IMR-90 (cell line): ENCODE results near the gene EIF2B2. TPM values are rescaled to one million over a fixed set of nuclear protein-coding genes. Genes with fewer than 3 reads are reported as not detected.

Source experiments
- ATAC-seq: fragments of 200-7000 bp; cut with Tn5 transposase; 2 replicates; pipeline ENCODE4 v1.9.1; 2020; ENCODE audit warnings: low read depth, mild to moderate bottlenecking, moderate library complexity
- BruUV-seq: library from RNA; stranded (reverse); fragments of 400-500 nt; replicated peaks from 2 replicates; lab custom pipeline; 2021; lab: Mats Ljungman, UMichigan
- CTCF ChIA-PET: fragments of 300-600 bp; formaldehyde crosslinking; extraction: SDS; loops from one replicate; lab custom pipeline; 2021; ENCODE audit warnings: antibody characterized with exemption; lab: Yijun Ruan, JAX
- POLR2A ChIA-PET: fragments of 300-600 bp; sonication (Branson Sonifier 250); formaldehyde crosslinking; loops from one replicate; lab custom pipeline; 2022; ENCODE audit warnings: antibody characterized with exemption; ENCODE audit not compliant: unreplicated experiment; lab: Charles Lee
- DNase-seq: peaks from one replicate; pipeline ENCODE4 v3.0.0; 2013
- H2AFZ ChIP-seq: replicated peaks from 2 replicates; pipeline ENCODE3; 2013; ENCODE audit warnings: low read length, mild to moderate bottlenecking; ENCODE audit not compliant: poor library complexity
- H2AK5ac ChIP-seq: 2 replicates; pipeline ENCODE4 v1.6.1; 2013; ENCODE audit warnings: low read depth, low read length, inconsistent platforms
- H2AK9ac ChIP-seq: replicated peaks from 2 replicates; pipeline ENCODE3; 2013; ENCODE audit warnings: mild to moderate bottlenecking, low read depth, low read length, moderate library complexity; ENCODE audit not compliant: poor library complexity
- H2BK120ac ChIP-seq: 2 replicates; pipeline ENCODE4 v1.6.1; 2013; ENCODE audit warnings: low read depth, low read length, inconsistent platforms
- H2BK15ac ChIP-seq: 3 replicates; pipeline ENCODE4 v1.6.1; 2013; ENCODE audit warnings: low read depth, low read length, inconsistent platforms
- H2BK20ac ChIP-seq: 2 replicates; pipeline ENCODE4 v1.6.1; 2013; ENCODE audit warnings: low read depth, mild to moderate bottlenecking, inconsistent platforms, low read length, moderate library complexity
- H2BK5ac ChIP-seq: 2 replicates; pipeline ENCODE4 v1.6.1; 2013; ENCODE audit warnings: mild to moderate bottlenecking, low read depth, low read length, inconsistent platforms; ENCODE audit not compliant: poor library complexity, severe bottlenecking
- H3K14ac ChIP-seq: replicated peaks from 2 replicates; pipeline ENCODE4 v1.6.1; 2013; ENCODE audit warnings: low read depth, low read length, inconsistent platforms
- H3K18ac ChIP-seq: 2 replicates; pipeline ENCODE4 v1.6.1; 2013; ENCODE audit warnings: low read depth, low read length, control low read depth
- H3K23ac ChIP-seq: 2 replicates; pipeline ENCODE4 v1.6.1; 2013; ENCODE audit warnings: low read depth, low read length, inconsistent platforms
- H3K27ac ChIP-seq: 2 replicates; pipeline ENCODE4 v1.5.1; 2013; ENCODE audit warnings: mild to moderate bottlenecking, control low read depth, low read length; ENCODE audit not compliant: insufficient read depth
- H3K27me3 ChIP-seq: 2 replicates; pipeline ENCODE4 v1.6.1; 2013; ENCODE audit warnings: low read length; ENCODE audit not compliant: control insufficient read depth, insufficient read depth
- H3K36me3 ChIP-seq: 2 replicates; pipeline ENCODE4 v1.6.1; 2013; ENCODE audit warnings: low read length, mixed read lengths; ENCODE audit not compliant: control insufficient read depth, insufficient read depth
- H3K4ac ChIP-seq: 2 replicates; pipeline ENCODE4 v1.6.1; 2013; ENCODE audit warnings: low read depth, low read length, inconsistent platforms
- H3K4me1 ChIP-seq: 2 replicates; pipeline ENCODE4 v1.6.1; 2013; ENCODE audit warnings: low read length, mixed read lengths; ENCODE audit not compliant: control insufficient read depth, insufficient read depth
- H3K4me2 ChIP-seq: 2 replicates; pipeline ENCODE4 v1.6.1; 2013; ENCODE audit warnings: low read depth, mild to moderate bottlenecking, control low read depth, low read length, moderate library complexity
- H3K4me3 ChIP-seq: 2 replicates; pipeline ENCODE4 v1.5.1; 2013; ENCODE audit warnings: low read depth, mild to moderate bottlenecking, control low read depth, low read length, moderate library complexity; ENCODE audit not compliant: insufficient read depth
- H3K56ac ChIP-seq: 2 replicates; pipeline ENCODE4 v1.6.1; 2013; ENCODE audit warnings: low read length, inconsistent platforms; ENCODE audit not compliant: insufficient read depth; ENCODE audit errors: extremely low read depth
- H3K79me1 ChIP-seq, 2 experiments: 2 replicates each; pipeline ENCODE4 v1.6.1; 2013; ENCODE audit warnings: low read length in 2 of 2, inconsistent platforms in 1 of 2, low read depth in 1 of 2
- H3K9ac ChIP-seq: 2 replicates; pipeline ENCODE4 v1.6.1; 2013; ENCODE audit warnings: low read depth, low read length, control low read depth
- H3K9me1 ChIP-seq: 2 replicates; pipeline ENCODE4 v1.6.1; 2013; ENCODE audit warnings: low read length, inconsistent platforms; ENCODE audit not compliant: insufficient read depth
- H3K9me3 ChIP-seq: 2 replicates; pipeline ENCODE4 v1.6.1; 2013; ENCODE audit warnings: low read length; ENCODE audit not compliant: control insufficient read depth, insufficient read depth
- H4K20me1 ChIP-seq: 2 replicates; pipeline ENCODE4 v1.6.1; 2013; ENCODE audit warnings: low read length, inconsistent platforms; ENCODE audit not compliant: insufficient read depth
- H4K5ac ChIP-seq: 2 replicates; pipeline ENCODE4 v1.6.1; 2013; ENCODE audit warnings: mild to moderate bottlenecking, low read depth, low read length, control low read depth
- H4K8ac ChIP-seq, 2 experiments: 2 replicates each; pipeline ENCODE4 v1.6.1; 2013; ENCODE audit warnings: low read depth in 2 of 2, low read length in 2 of 2, control low read depth in 1 of 2, inconsistent platforms in 1 of 2
- H4K91ac ChIP-seq: 2 replicates; pipeline ENCODE4 v1.6.1; 2013; ENCODE audit warnings: low read depth, low read length, inconsistent platforms; ENCODE audit not compliant: insufficient read depth
- BHLHE40 ChIP-seq: fragments of 150-350 bp; IDR thresholded peaks from 2 replicates; pipeline ENCODE4 v1.6.1; 2016; ENCODE audit warnings: mild to moderate bottlenecking, low read depth, low read length
- CEBPB ChIP-seq: IDR thresholded peaks from 2 replicates; pipeline ENCODE4 v1.6.1; 2012; ENCODE audit warnings: low read depth, low read length, improper control_type of control experiment
- CHD1 ChIP-seq: IDR thresholded peaks from 2 replicates; pipeline ENCODE4 v1.6.1; 2012; ENCODE audit warnings: low read depth, low read length, improper control_type of control experiment
- CTCF ChIP-seq: conservative IDR thresholded peaks from 2 replicates; pipeline ENCODE4 v1.5.1; 2012; ENCODE audit warnings: mild to moderate bottlenecking, low read depth, low read length, improper control_type of control experiment
- MAFK ChIP-seq: IDR thresholded peaks from 2 replicates; pipeline ENCODE4 v1.6.1; 2012; ENCODE audit warnings: low read depth, low read length, improper control_type of control experiment
- MAZ ChIP-seq: IDR thresholded peaks from 2 replicates; pipeline ENCODE4 v1.6.1; 2012; ENCODE audit warnings: low read depth, mild to moderate bottlenecking, low read length, improper control_type of control experiment, moderate library complexity, borderline replicate concordance
- MXI1 ChIP-seq: IDR thresholded peaks from 2 replicates; pipeline ENCODE4 v1.6.1; 2012; ENCODE audit warnings: low read depth, mild to moderate bottlenecking, low read length, moderate library complexity, borderline replicate concordance
- NFE2L2 ChIP-seq: fragments of 150-350 bp; IDR thresholded peaks from 2 replicates; pipeline ENCODE4 v1.6.1; 2016; ENCODE audit warnings: low read depth, mild to moderate bottlenecking, low read length
- POLR2A ChIP-seq: IDR thresholded peaks from 2 replicates; pipeline ENCODE4 v1.6.1; 2012; ENCODE audit warnings: mild to moderate bottlenecking, low read depth, low read length
- RAD21 ChIP-seq: IDR thresholded peaks from 2 replicates; pipeline ENCODE4 v1.6.1; 2012; ENCODE audit warnings: low read length, improper control_type of control experiment
- RCOR1 ChIP-seq: IDR thresholded peaks from 2 replicates; pipeline ENCODE4 v1.6.1; 2012; ENCODE audit warnings: mild to moderate bottlenecking, low read length, improper control_type of control experiment; ENCODE audit not compliant: insufficient replicate concordance
- RFX5 ChIP-seq: IDR thresholded peaks from 2 replicates; pipeline ENCODE4 v1.8.0; 2012; ENCODE audit warnings: low read depth, mild to moderate bottlenecking, low read length, moderate library complexity
- SMC3 ChIP-seq: fragments of 150-350 bp; IDR thresholded peaks from 2 replicates; pipeline ENCODE4 v1.6.1; 2016; ENCODE audit warnings: low read depth, mild to moderate bottlenecking, antibody characterized with exemption, low read length, moderate library complexity
- WGBS, 2 experiments: methylation state at CpG; one replicate each; pipeline versions ENCODE4 v1.1.5 to v1.1.7; 2013; ENCODE audit warnings: missing lambda C conversion rate in 2 of 2; ENCODE audit not compliant: insufficient read length in 1 of 2; ENCODE audit errors: extremely low coverage in 2 of 2; 5-methylcytosine and 5-hydroxymethylcytosine counted together
- dilution Hi-C: fragments of 300-500 bp; cut with HindIII; formaldehyde crosslinking; loops from one replicate; pipeline ENCODE4 v1.14.3; 2018; ENCODE audit warnings: low sequenced_read_pairs; ENCODE audit not compliant: unreplicated experiment
- in situ Hi-C: fragments of 300-500 bp; cut with MboI; formaldehyde crosslinking; loops from 3 replicates; pipeline ENCODE4 v1.14.3; 2019; ENCODE audit warnings: low sequenced_read_pairs, inconsistent platforms, mixed read lengths
- intact Hi-C: fragments of 100-400 bp; cut with micrococcal nuclease; formaldehyde crosslinking; loops from 2 replicates; pipeline ENCODE4 v1.10.0; 2022
- polyA plus RNA-seq, 3 experiments: library from polyadenylated mRNA; depleted of rRNA; stranded (reverse); fragments of >200 nt; gene quantifications; 2 replicates each; pipeline ENCODE4 v1.2.3, GENCODE V29; 2012; ENCODE audit warnings: low replicate concordance in 1 of 3
- total RNA-seq: library from RNA; depleted of rRNA; stranded (reverse); fragments of >200 nt; gene quantifications from 2 replicates; pipeline ENCODE4 v1.2.3, GENCODE V29; 2012
- TF ChIP-seq, protein P1 (sequence below): fragments of 150-350 bp; IDR thresholded peaks from 2 replicates; pipeline ENCODE4 v1.6.1; 2017; ENCODE audit warnings: mild to moderate bottlenecking, antibody characterized with exemption, low read length, low read depth
- TF ChIP-seq, protein P2 (sequence below): fragments of 150-350 bp; IDR thresholded peaks from 2 replicates; pipeline ENCODE4 v1.6.1; 2016; ENCODE audit warnings: low read depth, mild to moderate bottlenecking, low read length, moderate library complexity, borderline replicate concordance

EIF2B2 gene
- total and polyA plus RNA-seq, 2 of the 4 experiments (the other 2 are of a cell fraction): 63.6 to 70.1 TPM

DNA sequence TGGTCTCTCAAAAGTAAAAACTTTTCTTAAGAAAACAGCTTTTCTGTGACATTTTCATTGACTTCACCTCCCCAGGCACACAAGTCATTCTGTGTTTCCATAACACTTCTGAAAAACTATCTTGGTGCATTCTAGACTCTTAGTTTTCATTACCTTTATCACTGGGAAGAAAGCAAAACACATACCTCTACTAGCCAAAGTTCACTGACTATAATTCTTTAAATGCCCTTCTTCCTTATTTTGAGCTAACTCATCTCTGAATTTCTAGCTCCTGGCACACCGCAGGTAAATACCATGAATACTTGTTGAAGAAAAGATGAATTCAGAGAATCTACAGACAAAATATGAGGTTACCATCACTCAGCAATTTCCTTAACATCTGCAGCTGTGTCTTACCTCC, 27.4 kb downstream of the EIF2B2 start:
- Histone ChIP-seq H3K4me2 (no peak overlapping the region), H4K91ac (no peak overlapping the region), H2BK120ac (no peak overlapping the region), H4K20me1 (no peaks in the 10 kb centered on the region), H3K9ac (no peak overlapping the region), H3K9me1 (peaks cover 5% of the 10 kb centered on the region; the same call in 1 of the 2 replicates), H2BK15ac (no peak overlapping the region), H3K18ac (no peak overlapping the region), H3K79me1 (no peaks in the 10 kb centered on the region), H3K4me1 (no peaks in the 10 kb centered on the region), H4K5ac (no peak overlapping the region), H2BK20ac (no peak overlapping the region), H3K14ac (no peak overlapping the region), H3K4me3 (no peak overlapping the region), H2AK9ac (no peak overlapping the region), H4K8ac (no peak overlapping the region), H3K27ac (no peak overlapping the region), H2BK5ac (no peak overlapping the region), H3K9me3 (no peaks in the 10 kb centered on the region), H3K56ac (no peak overlapping the region), H2AK5ac (no peak overlapping the region), H2AFZ (no peak overlapping the region), H3K4ac (no peak overlapping the region), H3K27me3 (no peaks in the 10 kb centered on the region), H3K36me3 (peaks cover 12% of the 10 kb centered on the region), H3K23ac (no peak overlapping the region)
- no peak for ATAC-seq
- POLR2A ChIA-PET: no interaction called here
- BruUV-seq: no TSS peak
- TF ChIP-seq, protein P1, sequence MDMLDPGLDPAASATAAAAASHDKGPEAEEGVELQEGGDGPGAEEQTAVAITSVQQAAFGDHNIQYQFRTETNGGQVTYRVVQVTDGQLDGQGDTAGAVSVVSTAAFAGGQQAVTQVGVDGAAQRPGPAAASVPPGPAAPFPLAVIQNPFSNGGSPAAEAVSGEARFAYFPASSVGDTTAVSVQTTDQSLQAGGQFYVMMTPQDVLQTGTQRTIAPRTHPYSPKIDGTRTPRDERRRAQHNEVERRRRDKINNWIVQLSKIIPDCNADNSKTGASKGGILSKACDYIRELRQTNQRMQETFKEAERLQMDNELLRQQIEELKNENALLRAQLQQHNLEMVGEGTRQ: no peak
- TF ChIP-seq SMC3 (no peak), NFE2L2 (no peak), POLR2A (no peak), BHLHE40 (no peak), RFX5 (no peak), CTCF (no peak), MXI1 (no peak), RCOR1 (no peak), CEBPB (no peak), MAFK (no peak), MAZ (no peak), CHD1 (no peak), RAD21 (no peak)
- TF ChIP-seq, protein P2, sequence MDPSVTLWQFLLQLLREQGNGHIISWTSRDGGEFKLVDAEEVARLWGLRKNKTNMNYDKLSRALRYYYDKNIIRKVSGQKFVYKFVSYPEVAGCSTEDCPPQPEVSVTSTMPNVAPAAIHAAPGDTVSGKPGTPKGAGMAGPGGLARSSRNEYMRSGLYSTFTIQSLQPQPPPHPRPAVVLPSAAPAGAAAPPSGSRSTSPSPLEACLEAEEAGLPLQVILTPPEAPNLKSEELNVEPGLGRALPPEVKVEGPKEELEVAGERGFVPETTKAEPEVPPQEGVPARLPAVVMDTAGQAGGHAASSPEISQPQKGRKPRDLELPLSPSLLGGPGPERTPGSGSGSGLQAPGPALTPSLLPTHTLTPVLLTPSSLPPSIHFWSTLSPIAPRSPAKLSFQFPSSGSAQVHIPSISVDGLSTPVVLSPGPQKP: no peak
- no peak for DNase-seq
- in situ Hi-C loops: no loop called here
- dilution Hi-C loops: no loop called here
- intact Hi-C loops: no loop called here
- no CpG with 5 or more reads among the region's 1 CpG for WGBS, 2 experiments
- CTCF ChIA-PET: no interaction called here
